Activated naive CD4-positive, alpha-beta T cell treated with anti-CD3 and anti-CD28 coated beads for 36 hours (primary cell): Measurements from ENCODE around the gene WASL. TPM values are rescaled to one million over a fixed set of nuclear protein-coding genes. Genes with fewer than 3 reads are reported as not detected.
"Not testable (repeated sequence)": the region's sequence is repeated elsewhere in the genome, so short reads cannot be mapped to it uniquely, and the experiment has no call there.

Experiments
- CTCF ChIA-PET: fragments of 350-600 bp; sonication (Branson Sonifier 250); formaldehyde crosslinking; loops from one replicate; lab custom pipeline; 2021; ENCODE audit warnings: antibody characterized with exemption; lab: Charles Lee
- DNase-seq: peaks from one replicate; pipeline ENCODE4 v3.0.0-alpha.2; 2020
- H3K27ac Mint-ChIP-seq: one replicate; pipeline ENCODE4 v1.8.0; 2021; ENCODE audit warnings: mild to moderate bottlenecking, mixed read lengths
- H3K27me3 Mint-ChIP-seq: one replicate; pipeline ENCODE4 v1.8.0; 2021; ENCODE audit warnings: low read depth, mixed read lengths
- H3K36me3 Mint-ChIP-seq: one replicate; pipeline ENCODE4 v1.8.0; 2021; ENCODE audit warnings: low read depth, mixed read lengths
- H3K4me1 Mint-ChIP-seq: one replicate; pipeline ENCODE4 v1.8.0; 2021; ENCODE audit warnings: low read depth, mixed read lengths
- H3K4me3 Mint-ChIP-seq: one replicate; pipeline ENCODE4 v1.8.0; 2021; ENCODE audit warnings: mild to moderate bottlenecking, moderate library complexity, mixed read lengths
- H3K9me3 Mint-ChIP-seq: one replicate; pipeline ENCODE4 v1.8.0; 2021; ENCODE audit warnings: mixed read lengths
- intact Hi-C: fragments of 100-400 bp; cut with micrococcal nuclease; formaldehyde crosslinking; loops from one replicate; pipeline ENCODE4 v1.15.1; 2023
- total RNA-seq, 2 experiments: library from RNA; stranded (reverse); gene quantifications; one replicate each; pipeline ENCODE4 v1.2.3, GENCODE V29; 2021

WASL gene
- total RNA-seq, 2 experiments from 2014 or later, result 3.7 to 3.8 TPM

DNA sequence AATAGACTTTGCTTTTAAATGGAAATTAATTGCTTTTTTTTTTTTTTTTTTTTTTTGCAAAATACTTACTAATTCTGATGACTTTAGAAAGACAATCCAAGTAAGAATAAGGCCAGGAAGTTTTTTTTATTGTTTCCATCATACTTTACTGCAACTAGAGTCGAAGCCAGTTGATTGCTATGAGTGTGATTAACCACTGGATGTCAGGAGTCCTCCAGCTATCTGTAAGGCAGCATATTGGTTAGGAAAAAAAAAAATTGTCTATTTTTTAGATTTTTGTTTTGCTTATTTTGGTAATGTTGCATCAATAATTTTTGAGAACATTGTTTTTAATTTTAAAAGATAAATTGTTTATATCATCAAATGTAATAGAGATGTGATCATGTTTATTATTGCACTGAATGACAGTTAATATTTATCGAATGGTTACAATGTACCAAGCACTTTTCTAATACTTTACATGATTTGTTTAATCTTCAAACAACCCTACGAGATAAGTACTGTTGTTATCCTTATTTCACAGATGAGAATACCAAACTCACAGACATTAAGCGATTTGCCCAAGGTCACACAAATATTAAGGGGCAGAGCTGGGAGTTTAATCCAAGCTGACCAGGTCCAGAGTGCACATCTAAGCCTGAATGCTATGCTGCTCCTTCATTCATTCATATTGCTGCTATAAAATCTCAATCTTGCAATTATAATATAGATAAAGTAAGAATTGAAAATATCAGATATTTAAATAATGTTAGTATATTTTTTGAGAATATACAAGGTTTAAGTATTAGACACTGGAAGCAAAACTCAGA is 113.0 kb downstream of the WASL start:
- Mint-ChIP-seq H3K27me3 (peaks cover 17% of the 10 kb centered on the region), H3K4me3 (no peak overlapping the region), H3K9me3 (no peaks in the 10 kb centered on the region), H3K27ac (no peak overlapping the region), H3K36me3 (no peaks in the 10 kb centered on the region), H3K4me1 (no peaks in the 10 kb centered on the region)
- DNase-seq, result no peak
- intact Hi-C loops, result loop anchor here (2.0 to 5.0 kb wide), 5 partner anchors 67 to 237 kb away; no protein-coding TSS in a partner anchor
- CTCF ChIA-PET, result interaction anchor here (0.7 to 1.4 kb wide), 5 partner anchors 10 to 711 kb away, joined by 3 to 4 read pairs (median 3); no protein-coding TSS in a partner anchor

DNA sequence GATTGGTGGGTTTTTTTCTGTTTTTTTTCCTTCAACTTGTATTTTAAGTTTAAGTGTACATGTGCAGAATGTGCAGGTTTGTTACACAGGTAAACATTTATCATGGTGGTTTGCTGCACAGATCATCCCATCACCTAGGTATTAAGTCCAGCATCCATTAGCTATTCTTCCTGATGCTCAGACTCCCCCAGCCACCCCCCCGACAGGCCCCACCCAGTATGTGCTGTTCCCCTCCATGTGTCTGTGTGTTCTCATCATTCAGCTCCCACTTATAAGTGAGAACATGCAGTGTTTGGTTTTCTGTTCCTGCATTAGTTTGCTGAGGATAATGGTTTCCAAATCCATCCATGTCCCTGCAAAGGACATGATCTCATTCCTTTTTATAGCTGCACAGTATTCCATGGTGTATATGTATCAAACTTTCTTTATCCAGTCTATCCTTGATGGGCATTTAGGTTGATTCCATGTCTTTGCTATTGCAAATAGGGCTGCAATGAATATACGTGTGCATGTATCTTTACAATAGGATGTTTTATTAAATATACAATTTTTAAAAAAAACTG is 114.7 kb downstream of the WASL start:
- not testable (repeated sequence) for H3K4me3 Mint-ChIP-seq, H3K4me1 Mint-ChIP-seq, H3K27ac Mint-ChIP-seq, DNase-seq, H3K36me3 Mint-ChIP-seq, H3K9me3 Mint-ChIP-seq
- intact Hi-C loops, result loop anchor here (2.0 kb wide), 2 partner anchors 231 to 239 kb away; no protein-coding TSS in a partner anchor
- CTCF ChIA-PET, result interaction anchor here (0.6 to 1.0 kb wide), 3 partner anchors 23 to 581 kb away, joined by 3 to 4 read pairs (median 3); no protein-coding TSS in a partner anchor
- H3K27me3 Mint-ChIP-seq, result peaks cover 17% of the 10 kb centered on the region

DNA sequence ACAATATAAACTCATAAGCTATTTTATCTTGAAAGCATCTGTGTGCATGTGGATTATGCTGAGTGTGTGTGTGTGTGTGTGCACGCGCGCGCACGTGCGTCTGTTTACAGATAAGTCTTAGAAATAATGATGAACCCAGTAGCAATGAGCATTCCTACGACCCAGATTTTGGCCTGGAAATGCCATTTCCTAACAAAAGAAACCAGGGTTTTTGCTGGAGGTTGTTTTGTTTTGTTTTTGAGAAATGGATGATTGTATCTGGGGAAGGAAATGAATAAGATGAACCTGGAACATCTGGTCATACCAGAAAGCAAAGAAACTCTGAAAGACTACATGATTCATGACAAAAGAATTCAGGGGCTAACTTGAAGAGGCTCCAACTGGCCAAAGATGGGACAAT is 115.2 kb downstream of the WASL start:
- intact Hi-C loops, result no loop called here
- H3K27ac Mint-ChIP-seq, result no peak overlapping the region
- H3K9me3 Mint-ChIP-seq, result no peaks in the 10 kb centered on the region
- DNase-seq, result no peak
- CTCF ChIA-PET, result interaction anchor here (0.8 to 1.1 kb wide), 3 partner anchors 24 to 232 kb away, joined by 3 read pairs; no protein-coding TSS in a partner anchor
- H3K27me3 Mint-ChIP-seq, result peaks cover 15% of the 10 kb centered on the region
- no peak overlapping the region for H3K4me3 Mint-ChIP-seq
- no peaks in the 10 kb centered on the region for H3K36me3 Mint-ChIP-seq
- H3K4me1 Mint-ChIP-seq, result no peaks in the 10 kb centered on the region

DNA sequence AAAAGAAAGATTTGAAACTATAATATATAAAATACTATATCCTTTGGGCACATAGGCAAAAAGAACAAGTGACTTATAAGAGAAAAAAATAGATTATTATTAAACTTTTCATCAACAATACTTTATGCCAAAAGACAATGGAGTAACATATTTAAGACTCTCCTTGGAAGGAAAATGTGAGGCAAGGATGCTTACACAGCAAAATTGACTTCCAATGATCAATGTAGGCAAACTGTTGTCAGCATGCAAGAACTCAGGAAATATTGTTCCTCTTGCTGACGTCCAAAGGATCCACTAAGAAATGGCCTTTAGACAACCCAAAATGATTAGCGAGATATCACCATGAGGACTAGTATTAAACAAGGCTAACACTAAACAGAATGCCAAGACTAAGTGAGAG is 116.0 kb downstream of the WASL start:
- CTCF ChIA-PET, result interaction anchor here (1.1 kb wide), 1 partner anchor 232 kb away, joined by 3 read pairs; no protein-coding TSS in a partner anchor
- H3K4me1 Mint-ChIP-seq, result no peaks in the 10 kb centered on the region
- no peak for DNase-seq
- no peaks in the 10 kb centered on the region for H3K36me3 Mint-ChIP-seq
- H3K9me3 Mint-ChIP-seq, result no peaks in the 10 kb centered on the region
- H3K4me3 Mint-ChIP-seq, result no peak overlapping the region
- intact Hi-C loops, result no loop called here
- peaks cover 10% of the 10 kb centered on the region for H3K27me3 Mint-ChIP-seq
- H3K27ac Mint-ChIP-seq, result no peak overlapping the region

Other genes with a start within 250 kb of the WASL start
- gene IQUB, start 214.4 kb downstream of the WASL start, total RNA-seq, result under 1 TPM in 1 of 2 experiments, not detected in 1; 0.07 TPM
- 10 to 100 TPM; 58.9 to 60.7 TPM for gene NDUFA5, start 191.2 kb downstream of the WASL start, total RNA-seq
- gene ASB15, start 147.2 kb downstream of the WASL start, total RNA-seq, result not detected
- gene LMOD2, start 93.1 kb downstream of the WASL start, total RNA-seq, result not detected
- not detected for gene HYAL4, start 96.2 kb upstream of the WASL start, total RNA-seq
- not detected for gene SPAM1, start 176.2 kb upstream of the WASL start, total RNA-seq